Measurements from ENCODE around the gene HS6ST2. TPM values are rescaled to one million over a fixed set of nuclear protein-coding genes. Genes with fewer than 3 reads are reported as not detected.

HS6ST2 gene
- polyA plus RNA-seq, 1 of the 3 experiments (the other 2 are of a cell fraction), result 0.05 TPM

DNA sequence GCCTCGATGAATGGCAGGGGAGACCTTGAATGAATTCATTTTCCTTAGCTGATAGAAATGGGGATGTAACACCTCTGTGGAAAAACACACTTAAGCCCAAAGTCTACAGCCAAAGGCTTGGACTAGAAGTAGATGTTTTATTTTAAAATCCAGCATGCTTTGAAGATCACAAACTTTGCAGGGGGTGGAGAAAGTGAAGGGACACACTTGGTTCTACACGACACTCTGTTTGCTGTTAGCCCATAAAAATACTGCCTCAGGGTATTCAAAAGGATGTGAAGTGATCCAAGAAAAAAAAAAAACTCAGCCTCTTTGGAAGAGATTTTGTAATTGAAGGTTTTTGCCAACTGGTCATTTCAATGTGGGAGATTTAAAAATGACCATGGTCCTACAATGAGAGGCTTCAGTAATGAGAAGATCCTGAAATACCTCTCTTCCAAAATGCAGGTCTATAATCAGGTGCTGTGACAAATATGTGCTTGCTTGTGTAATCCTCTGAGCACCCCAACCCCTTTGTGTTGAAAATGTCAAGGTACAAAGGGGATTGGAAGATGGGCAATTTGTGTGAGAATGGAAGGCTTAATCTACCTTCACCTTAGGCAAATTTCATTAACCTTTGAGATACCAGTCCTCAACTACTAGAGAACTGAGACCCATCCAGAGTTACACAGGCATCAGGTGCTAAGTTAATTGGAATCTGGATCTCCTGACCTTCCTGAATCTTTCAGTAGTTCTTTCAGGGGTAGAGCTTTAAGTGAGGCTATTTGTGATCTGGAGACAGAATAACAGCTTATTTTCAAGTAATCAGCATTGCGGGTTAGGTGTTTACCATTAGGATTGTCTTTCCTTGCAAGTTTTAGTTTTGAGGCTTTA lies 82.5 kb downstream of the HS6ST2 start:
- TF ChIP-seq EP300 (IDR thresholded peaks at IDR 0.05; ENCODE audit: borderline replicate concordance in 1 of 2, low read depth in 1 of 2, low read length in 1 of 2) (no peak), MEF2A (IDR thresholded peaks at IDR 0.05; ENCODE audit: borderline replicate concordance, low read depth) (no peak), FOXM1 (IDR thresholded peaks at IDR 0.05; ENCODE audit: low read depth) (no peak), RCOR1 (IDR thresholded peaks at IDR 0.05; ENCODE audit: low read length) (no peak), FOSL2 (IDR thresholded peaks at IDR 0.05; ENCODE audit: borderline replicate concordance, low read depth) (no peak), TEAD4 (IDR thresholded peaks at IDR 0.05; ENCODE audit: borderline replicate concordance, insufficient read depth) (no peak), SIN3A (IDR thresholded peaks at IDR 0.05; ENCODE audit: borderline replicate concordance, low read depth, low read length) (no peak), YY1 (IDR thresholded peaks at IDR 0.05; ENCODE audit: low read depth) (no peak), REST (IDR thresholded peaks at IDR 0.05; ENCODE audit: low read depth, low read length) (no peak), GABPA (IDR thresholded peaks at IDR 0.05; ENCODE audit: low read depth) (no peak), SMC3 (IDR thresholded peaks at IDR 0.05; ENCODE audit: low read depth, low read length) (no peak), JUND (IDR thresholded peaks at IDR 0.05) (no peak), RAD21 (IDR thresholded peaks at IDR 0.05; ENCODE audit: low read length) (no peak), MXI1 (IDR thresholded peaks at IDR 0.05; ENCODE audit: low read depth, low read length) (no peak), NFIC (IDR thresholded peaks at IDR 0.05; ENCODE audit: borderline replicate concordance) (no peak), NRF1 (IDR thresholded peaks at IDR 0.05; ENCODE audit: low read depth, low read length) (no peak)
- TF ChIP-seq, protein P1, sequence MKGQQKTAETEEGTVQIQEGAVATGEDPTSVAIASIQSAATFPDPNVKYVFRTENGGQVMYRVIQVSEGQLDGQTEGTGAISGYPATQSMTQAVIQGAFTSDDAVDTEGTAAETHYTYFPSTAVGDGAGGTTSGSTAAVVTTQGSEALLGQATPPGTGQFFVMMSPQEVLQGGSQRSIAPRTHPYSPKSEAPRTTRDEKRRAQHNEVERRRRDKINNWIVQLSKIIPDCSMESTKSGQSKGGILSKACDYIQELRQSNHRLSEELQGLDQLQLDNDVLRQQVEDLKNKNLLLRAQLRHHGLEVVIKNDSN (IDR thresholded peaks at IDR 0.05; ENCODE audit: borderline replicate concordance, low read depth), result no peak
- CTCF ChIA-PET, result interaction anchor here (0.9 kb wide), 1 partner anchor 240 kb away, joined by 3 read pairs; no protein-coding TSS in a partner anchor

More for the DNA sequence above, 82.5 kb downstream of the HS6ST2 start:
- Histone ChIP-seq H3K27me3 (ENCODE audit: insufficient read depth) (no peaks in the 10 kb centered on the region), H3F3A (replicated peaks; ENCODE audit: insufficient read depth) (no peaks in the 10 kb centered on the region), H3K9me2 (no peaks in the 10 kb centered on the region), H3K4me3 (ENCODE audit: low read depth in 2 of 2, low read length in 1 of 2) (no peak overlapping the region), H3K4me2 (no peak overlapping the region), H4K20me1 (ENCODE audit: insufficient read depth) (no peaks in the 10 kb centered on the region), H3K9ac (no peak overlapping the region), H2AFZ (ENCODE audit: low read depth) (no peak overlapping the region), H3K27ac (ENCODE audit: low read depth in 2 of 2, low read length in 1 of 2) (no peak overlapping the region), H3K79me2 (ENCODE audit: insufficient read depth) (no peaks in the 10 kb centered on the region), H3K9me3 (no peaks in the 10 kb centered on the region), H3K36me3 (replicated peaks in 1 of 2; ENCODE audit: control insufficient read depth in 1 of 2, insufficient read depth in 2 of 2, low read length in 1 of 2) (no peaks in the 10 kb centered on the region), H3K4me1 (ENCODE audit: control insufficient read depth in 1 of 2, insufficient read depth in 2 of 2, low read depth in 1 of 2, low read length in 1 of 2) (peaks cover 0 to 14% of the 10 kb centered on the region in 2 experiments; a peak in 1 of 4 replicates)
- WGBS (ENCODE audit: low lambda C conversion rate), result 24% methylated on average over 3 of the region's 3 CpGs
- no peak for DNase-seq
- POLR2A ChIA-PET, result no interaction called here

Data from SK-N-SH (cell line).